GM18520 (cell line): ENCODE data around the gene SORT1.

Experiments used
- ATAC-seq: cut with Tn5 transposase; IDR thresholded peaks from one replicate; pipeline ENCODE4 v1.9.1; 2021; ENCODE audit not compliant: unreplicated experiment

SORT1 gene

GRCh38 chr1:109277434-109278204, 120.1 kb downstream of the SORT1 start:
- no peak for ATAC-seq

- no peak for ATAC-seq
These were observed 121.9 kb downstream of the SORT1 start for GRCh38 chr1:109275706-109276345.

- ATAC-seq: no peak
These were observed 122.9 kb downstream of the SORT1 start for GRCh38 chr1:109274533-109275476.

GRCh38 chr1:109273570-109274288, 124.0 kb downstream of the SORT1 start:
- no peak for ATAC-seq

GRCh38 chr1:109272831-109273547, 124.7 kb downstream of the SORT1 start:
- no peak for ATAC-seq

GRCh38 chr1:109272021-109272799, 125.5 kb downstream of the SORT1 start:
- no peak for ATAC-seq

GRCh38 chr1:109271458-109271857, 126.3 kb downstream of the SORT1 start:
- no peak for ATAC-seq

- no peak for ATAC-seq
These were observed 126.9 kb downstream of the SORT1 start for GRCh38 chr1:109270623-109271317.

GRCh38 chr1:109269981-109270622, 127.6 kb downstream of the SORT1 start:
- no peak for ATAC-seq

GRCh38 chr1:109269212-109269980, 128.3 kb downstream of the SORT1 start:
- ATAC-seq: no peak

- ATAC-seq: no peak
These were observed 129.1 kb downstream of the SORT1 start for GRCh38 chr1:109268431-109269211.

- ATAC-seq: no peak
These were observed 129.9 kb downstream of the SORT1 start for GRCh38 chr1:109267743-109268300.

- no peak for ATAC-seq
These were observed 130.8 kb downstream of the SORT1 start for GRCh38 chr1:109266965-109267364.

GRCh38 chr1:109265741-109266330, 131.9 kb downstream of the SORT1 start:
- ATAC-seq: no peak

GRCh38 chr1:109265016-109265415, 132.7 kb downstream of the SORT1 start:
- no peak for ATAC-seq

GRCh38 chr1:109264379-109264755, 133.4 kb downstream of the SORT1 start:
- ATAC-seq: no peak
